Fibroblast of mammary gland (primary cell): ENCODE results near the gene KRT7.

Experiments used
- DNase-seq: peaks from one replicate; pipeline ENCODE4 v3.0.0-alpha.2; 2010; ENCODE audit warnings: low read depth
- H3K4me3 ChIP-seq: 2 replicates; pipeline ENCODE4 v1.5.1; 2011; ENCODE audit warnings: low read depth, mild to moderate bottlenecking, low read length, moderate library complexity; ENCODE audit not compliant: control insufficient read depth
- TF ChIP-seq, protein P1 (sequence below): conservative IDR thresholded peaks from 2 replicates; pipeline ENCODE4 v1.5.1; 2011; ENCODE audit warnings: low read depth, low read length, inconsistent platforms; ENCODE audit not compliant: control insufficient read depth, insufficient read depth

Gene KRT7

DNA sequence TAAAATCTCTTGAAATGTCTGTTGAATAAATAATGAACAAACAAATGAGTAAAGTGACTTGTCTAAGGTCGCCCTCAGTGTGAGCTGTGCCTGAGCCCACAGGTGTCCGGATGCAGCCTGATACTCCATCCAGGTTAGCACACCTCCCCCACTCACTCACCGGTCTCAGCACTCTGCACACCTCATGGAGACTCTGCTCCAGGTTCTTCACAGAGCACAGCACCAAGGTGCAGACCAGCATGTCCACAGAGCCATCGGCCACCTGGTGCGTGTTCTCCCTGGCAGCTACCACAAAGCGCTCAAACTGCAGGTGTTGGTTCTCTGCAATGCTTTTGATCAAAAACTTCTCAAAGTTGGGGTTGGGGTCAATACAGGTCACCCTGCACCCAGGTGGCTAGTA, 4.1 kb upstream of the KRT7 start:
- no peak for DNase-seq
- TF ChIP-seq, protein P1, sequence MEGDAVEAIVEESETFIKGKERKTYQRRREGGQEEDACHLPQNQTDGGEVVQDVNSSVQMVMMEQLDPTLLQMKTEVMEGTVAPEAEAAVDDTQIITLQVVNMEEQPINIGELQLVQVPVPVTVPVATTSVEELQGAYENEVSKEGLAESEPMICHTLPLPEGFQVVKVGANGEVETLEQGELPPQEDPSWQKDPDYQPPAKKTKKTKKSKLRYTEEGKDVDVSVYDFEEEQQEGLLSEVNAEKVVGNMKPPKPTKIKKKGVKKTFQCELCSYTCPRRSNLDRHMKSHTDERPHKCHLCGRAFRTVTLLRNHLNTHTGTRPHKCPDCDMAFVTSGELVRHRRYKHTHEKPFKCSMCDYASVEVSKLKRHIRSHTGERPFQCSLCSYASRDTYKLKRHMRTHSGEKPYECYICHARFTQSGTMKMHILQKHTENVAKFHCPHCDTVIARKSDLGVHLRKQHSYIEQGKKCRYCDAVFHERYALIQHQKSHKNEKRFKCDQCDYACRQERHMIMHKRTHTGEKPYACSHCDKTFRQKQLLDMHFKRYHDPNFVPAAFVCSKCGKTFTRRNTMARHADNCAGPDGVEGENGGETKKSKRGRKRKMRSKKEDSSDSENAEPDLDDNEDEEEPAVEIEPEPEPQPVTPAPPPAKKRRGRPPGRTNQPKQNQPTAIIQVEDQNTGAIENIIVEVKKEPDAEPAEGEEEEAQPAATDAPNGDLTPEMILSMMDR: no peak
- no peak overlapping the region for H3K4me3 ChIP-seq

DNA sequence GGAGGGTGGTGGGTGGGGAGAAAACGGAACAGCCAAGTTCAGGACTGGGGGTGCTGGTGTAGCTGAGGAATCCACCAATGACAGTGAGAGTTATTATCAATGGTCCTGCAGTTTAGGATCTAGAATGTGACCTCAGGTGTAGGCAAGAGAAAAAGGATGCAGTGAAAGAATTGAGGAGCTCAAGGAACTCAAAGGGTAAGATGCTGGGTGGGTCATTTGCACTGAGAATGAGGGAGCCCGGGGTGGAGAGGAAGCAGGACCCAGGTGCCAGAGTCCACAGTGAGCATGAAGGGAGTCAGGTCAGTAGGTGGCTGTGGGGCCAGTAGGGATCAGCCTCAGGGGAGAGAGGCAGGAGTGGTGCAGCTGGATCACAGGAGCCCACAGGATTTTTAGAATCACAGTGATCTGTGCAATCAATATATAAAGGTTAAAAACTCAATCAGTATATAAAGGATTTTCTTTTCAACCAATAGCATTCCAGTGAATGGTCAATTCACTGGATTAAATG, 3.2 kb upstream of the KRT7 start:
- H3K4me3 ChIP-seq: no peak overlapping the region
- DNase-seq: no peak
- TF ChIP-seq, protein P1: no peak

DNA sequence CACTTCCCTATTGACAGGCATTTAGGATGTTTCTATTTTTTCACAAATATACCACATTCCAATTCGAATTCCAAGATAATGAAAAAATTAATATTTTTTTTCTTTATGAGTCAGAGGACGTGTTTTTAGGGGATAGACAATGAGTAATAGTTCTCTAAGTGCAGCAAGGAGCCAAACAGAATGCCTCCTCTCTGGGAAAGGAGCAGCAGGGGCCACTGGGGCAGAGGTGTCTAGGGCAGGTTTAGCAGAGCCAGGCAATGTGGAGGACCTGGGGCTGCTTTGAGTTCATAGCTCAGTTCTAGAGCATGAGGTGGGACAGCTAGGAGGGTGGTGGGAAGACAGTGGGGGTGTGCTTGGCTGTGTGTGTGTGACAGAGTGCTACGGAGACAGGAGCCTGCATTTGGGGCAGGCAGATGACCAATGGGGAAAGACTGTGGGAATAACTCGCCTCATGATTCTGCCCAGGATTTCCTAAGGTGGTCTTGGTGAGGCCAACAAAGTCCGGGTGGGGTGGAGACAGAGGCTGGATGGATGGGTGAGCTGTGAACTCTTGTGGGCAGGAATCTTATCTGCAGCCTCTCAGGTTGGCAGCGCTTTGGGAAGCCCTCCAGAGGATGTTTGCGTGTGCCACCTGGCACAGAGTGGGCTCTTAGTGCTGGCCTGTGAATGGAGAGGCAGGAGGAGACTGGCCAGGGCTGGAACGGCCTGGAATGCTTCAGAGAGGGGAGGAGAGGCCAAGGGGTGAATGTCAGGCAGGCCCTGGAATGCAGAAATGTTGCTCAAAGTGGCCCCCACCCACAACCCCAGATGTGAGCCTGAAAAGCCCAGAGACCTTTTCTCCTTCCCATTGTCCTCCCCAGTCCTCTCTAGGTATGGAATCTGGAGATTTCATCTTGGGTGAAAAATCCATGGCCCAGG, 2.4 kb upstream of the KRT7 start:
- no peak overlapping the region for H3K4me3 ChIP-seq
- DNase-seq: peak; percentile 75
- TF ChIP-seq, protein P1: no peak

DNA sequence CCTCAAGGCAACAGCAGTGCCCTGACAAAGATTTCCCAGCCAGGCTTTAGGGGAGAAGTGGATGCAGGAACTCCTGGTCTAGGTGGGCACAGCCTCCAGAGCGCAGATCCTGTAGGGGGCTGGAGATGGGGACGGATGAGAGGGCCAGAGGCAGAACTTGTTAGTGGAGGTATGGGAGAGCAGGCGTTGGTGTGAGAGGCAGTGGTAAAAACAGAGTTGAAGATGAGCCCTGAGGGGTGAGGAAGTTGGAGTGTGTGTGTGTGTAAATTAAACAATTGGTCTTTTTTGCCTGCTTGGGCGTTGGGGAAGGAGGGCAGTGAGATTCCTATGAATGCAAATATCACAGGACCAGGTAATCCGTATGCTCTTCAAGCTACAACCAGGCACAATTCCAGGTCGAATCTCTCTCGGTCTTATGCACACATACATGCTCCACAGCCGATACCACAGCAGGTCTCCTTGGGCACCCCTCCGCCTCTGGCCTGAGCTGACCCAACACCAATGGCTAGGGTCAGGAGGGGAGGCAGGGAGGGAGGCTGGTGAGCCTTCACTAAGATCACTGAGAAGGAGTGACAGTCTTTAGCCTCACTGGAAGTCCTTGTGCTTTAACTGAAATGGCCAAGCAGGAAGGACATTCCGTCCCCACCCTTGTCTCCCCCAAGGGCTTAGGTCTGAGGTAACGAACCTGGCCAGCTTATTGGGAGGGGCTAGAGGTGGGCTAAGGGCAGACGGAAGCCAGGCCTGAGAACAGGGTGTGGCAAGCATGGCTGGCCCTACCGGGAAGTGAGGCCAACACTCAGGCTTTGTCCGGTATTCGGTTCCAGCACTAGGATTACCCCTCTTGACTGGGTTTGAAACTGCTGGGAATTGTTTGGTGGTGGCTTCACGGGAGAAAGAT, 1.5 kb upstream of the KRT7 start:
- TF ChIP-seq, protein P1: no peak
- no peak for DNase-seq
- H3K4me3 ChIP-seq: no peak overlapping the region

DNA sequence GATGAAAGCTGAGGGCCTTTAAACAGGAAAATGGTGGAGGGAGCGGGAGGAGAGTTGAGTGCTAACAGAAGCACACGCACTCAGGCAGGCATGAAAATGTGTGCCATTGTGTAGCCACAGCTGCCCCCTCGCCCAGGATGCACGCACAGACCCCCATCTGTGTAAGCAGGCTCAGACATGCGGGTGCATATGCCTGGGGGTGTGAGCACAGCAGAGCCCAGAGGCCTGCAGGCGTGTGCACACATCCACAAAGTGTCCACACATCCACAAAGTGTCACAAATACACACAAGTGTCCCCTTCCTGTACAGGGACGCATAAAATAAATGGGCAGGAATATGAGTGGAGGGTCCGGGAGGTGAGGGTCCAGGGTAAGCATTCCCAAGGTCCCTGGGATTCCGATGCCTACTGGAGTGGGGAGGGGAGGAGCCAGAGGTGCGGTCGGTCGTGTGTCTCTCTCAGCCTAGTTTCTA, 805 bp upstream of the KRT7 start:
- H3K4me3 ChIP-seq: no peak overlapping the region
- no peak for DNase-seq
- TF ChIP-seq, protein P1: no peak

DNA sequence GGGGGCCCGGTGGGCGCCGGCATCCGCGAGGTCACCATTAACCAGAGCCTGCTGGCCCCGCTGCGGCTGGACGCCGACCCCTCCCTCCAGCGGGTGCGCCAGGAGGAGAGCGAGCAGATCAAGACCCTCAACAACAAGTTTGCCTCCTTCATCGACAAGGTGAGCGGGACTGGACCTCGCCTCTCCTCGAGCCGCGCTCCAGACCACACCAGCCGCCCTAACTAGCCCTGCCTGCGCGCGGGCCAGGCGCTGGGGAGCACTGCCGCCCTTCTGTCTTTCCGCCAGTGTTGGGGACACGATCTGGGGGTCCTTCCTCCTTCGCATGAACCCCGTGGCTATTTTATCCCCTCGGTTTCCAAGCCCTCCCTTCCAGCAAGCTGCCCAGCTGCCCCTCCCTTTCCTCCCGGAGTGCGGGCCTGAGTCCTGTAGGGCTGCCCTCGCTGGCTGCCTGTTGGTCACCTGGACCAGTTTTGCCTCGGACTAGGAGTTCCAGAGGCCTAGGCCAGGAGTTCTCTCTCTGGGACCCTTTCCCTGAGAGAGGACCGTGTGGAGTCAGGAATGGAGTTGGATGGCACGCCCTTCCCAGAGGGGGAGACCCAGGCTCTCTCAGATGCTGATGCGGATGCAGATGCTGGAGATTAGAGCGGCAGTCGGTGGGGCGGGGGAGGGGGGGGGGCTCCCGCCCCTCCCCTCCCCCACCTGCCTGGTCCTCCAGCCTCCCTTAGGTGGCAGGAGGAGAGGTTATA, 592 bp downstream of the KRT7 start:
- TF ChIP-seq, protein P1: no peak
- DNase-seq: no peak
- no peak overlapping the region for H3K4me3 ChIP-seq
